GM12873 (cell line): ENCODE data around the gene RTN4R.

Experiments
- CTCF ChIP-seq: IDR thresholded peaks from 2 replicates; pipeline ENCODE4 v1.5.1; 2012; ENCODE audit warnings: low read depth, mild to moderate bottlenecking, moderate library complexity, low read length, control low read depth; ENCODE audit not compliant: insufficient read depth; ENCODE audit errors: missing control alignments

Gene RTN4R

GRCh38 chr22:20268279-20269012, at the start of gene RTN4R:
Gene RTN4R (minus strand): TSS chr22:20268318. CDS start chr22:20268092, 226 bp downstream.
- TF ChIP-seq CTCF: peak; percentile 67

- TF ChIP-seq CTCF: peak; percentile 54
Observed at GRCh38 chr22:20317402-20318042, 49.4 kb upstream of the RTN4R start.

GRCh38 chr22:20316844-20317401, 48.8 kb upstream of the RTN4R start:
- TF ChIP-seq CTCF: no peak

GRCh38 chr22:20316217-20316843, 48.2 kb upstream of the RTN4R start:
- no peak for TF ChIP-seq CTCF

- no peak for TF ChIP-seq CTCF
Observed at GRCh38 chr22:20315337-20316216, 47.5 kb upstream of the RTN4R start.

GRCh38 chr22:20312396-20313191, 44.5 kb upstream of the RTN4R start:
- no peak for TF ChIP-seq CTCF
